IMR-90 (cell line): ENCODE results near the gene GPR176. TPM values are rescaled to one million over a fixed set of nuclear protein-coding genes. Genes with fewer than 3 reads are reported as not detected.
A peak's percentile ranks its signal among the peaks of the same experiment; 100 is the strongest.

Experiments
- ATAC-seq: fragments of 200-7000 bp; cut with Tn5 transposase; 2 replicates; pipeline ENCODE4 v1.9.1; 2020; ENCODE audit warnings: low read depth, mild to moderate bottlenecking, moderate library complexity
- BruUV-seq: library from RNA; stranded (reverse); fragments of 400-500 nt; replicated peaks from 2 replicates; lab custom pipeline; 2021; lab: Mats Ljungman, UMichigan
- CTCF ChIA-PET: fragments of 300-600 bp; formaldehyde crosslinking; extraction: SDS; loops from one replicate; lab custom pipeline; 2021; ENCODE audit warnings: antibody characterized with exemption; lab: Yijun Ruan, JAX
- POLR2A ChIA-PET: fragments of 300-600 bp; sonication (Branson Sonifier 250); formaldehyde crosslinking; loops from one replicate; lab custom pipeline; 2022; ENCODE audit warnings: antibody characterized with exemption; ENCODE audit not compliant: unreplicated experiment; lab: Charles Lee
- DNase-seq: peaks from one replicate; pipeline ENCODE4 v3.0.0; 2013
- H2AFZ ChIP-seq: replicated peaks from 2 replicates; pipeline ENCODE3; 2013; ENCODE audit warnings: low read length, mild to moderate bottlenecking; ENCODE audit not compliant: poor library complexity
- H2AK5ac ChIP-seq: 2 replicates; pipeline ENCODE4 v1.6.1; 2013; ENCODE audit warnings: low read depth, low read length, inconsistent platforms
- H2AK9ac ChIP-seq: replicated peaks from 2 replicates; pipeline ENCODE3; 2013; ENCODE audit warnings: mild to moderate bottlenecking, low read depth, low read length, moderate library complexity; ENCODE audit not compliant: poor library complexity
- H2BK120ac ChIP-seq: 2 replicates; pipeline ENCODE4 v1.6.1; 2013; ENCODE audit warnings: low read depth, low read length, inconsistent platforms
- H2BK15ac ChIP-seq: 3 replicates; pipeline ENCODE4 v1.6.1; 2013; ENCODE audit warnings: low read depth, low read length, inconsistent platforms
- H2BK20ac ChIP-seq: 2 replicates; pipeline ENCODE4 v1.6.1; 2013; ENCODE audit warnings: low read depth, mild to moderate bottlenecking, inconsistent platforms, low read length, moderate library complexity
- H2BK5ac ChIP-seq: 2 replicates; pipeline ENCODE4 v1.6.1; 2013; ENCODE audit warnings: mild to moderate bottlenecking, low read depth, low read length, inconsistent platforms; ENCODE audit not compliant: poor library complexity, severe bottlenecking
- H3K14ac ChIP-seq: replicated peaks from 2 replicates; pipeline ENCODE4 v1.6.1; 2013; ENCODE audit warnings: low read depth, low read length, inconsistent platforms
- H3K18ac ChIP-seq: 2 replicates; pipeline ENCODE4 v1.6.1; 2013; ENCODE audit warnings: low read depth, low read length, control low read depth
- H3K23ac ChIP-seq: 2 replicates; pipeline ENCODE4 v1.6.1; 2013; ENCODE audit warnings: low read depth, low read length, inconsistent platforms
- H3K27ac ChIP-seq: 2 replicates; pipeline ENCODE4 v1.5.1; 2013; ENCODE audit warnings: mild to moderate bottlenecking, control low read depth, low read length; ENCODE audit not compliant: insufficient read depth
- H3K27me3 ChIP-seq: 2 replicates; pipeline ENCODE4 v1.6.1; 2013; ENCODE audit warnings: low read length; ENCODE audit not compliant: control insufficient read depth, insufficient read depth
- H3K36me3 ChIP-seq: 2 replicates; pipeline ENCODE4 v1.6.1; 2013; ENCODE audit warnings: low read length, mixed read lengths; ENCODE audit not compliant: control insufficient read depth, insufficient read depth
- H3K4ac ChIP-seq: 2 replicates; pipeline ENCODE4 v1.6.1; 2013; ENCODE audit warnings: low read depth, low read length, inconsistent platforms
- H3K4me1 ChIP-seq: 2 replicates; pipeline ENCODE4 v1.6.1; 2013; ENCODE audit warnings: low read length, mixed read lengths; ENCODE audit not compliant: control insufficient read depth, insufficient read depth
- H3K4me2 ChIP-seq: 2 replicates; pipeline ENCODE4 v1.6.1; 2013; ENCODE audit warnings: low read depth, mild to moderate bottlenecking, control low read depth, low read length, moderate library complexity
- H3K4me3 ChIP-seq: 2 replicates; pipeline ENCODE4 v1.5.1; 2013; ENCODE audit warnings: low read depth, mild to moderate bottlenecking, control low read depth, low read length, moderate library complexity; ENCODE audit not compliant: insufficient read depth
- H3K56ac ChIP-seq: 2 replicates; pipeline ENCODE4 v1.6.1; 2013; ENCODE audit warnings: low read length, inconsistent platforms; ENCODE audit not compliant: insufficient read depth; ENCODE audit errors: extremely low read depth
- H3K79me1 ChIP-seq, 2 experiments: 2 replicates each; pipeline ENCODE4 v1.6.1; 2013; ENCODE audit warnings: low read length in 2 of 2, inconsistent platforms in 1 of 2, low read depth in 1 of 2
- H3K9ac ChIP-seq: 2 replicates; pipeline ENCODE4 v1.6.1; 2013; ENCODE audit warnings: low read depth, low read length, control low read depth
- H3K9me1 ChIP-seq: 2 replicates; pipeline ENCODE4 v1.6.1; 2013; ENCODE audit warnings: low read length, inconsistent platforms; ENCODE audit not compliant: insufficient read depth
- H3K9me3 ChIP-seq: 2 replicates; pipeline ENCODE4 v1.6.1; 2013; ENCODE audit warnings: low read length; ENCODE audit not compliant: control insufficient read depth, insufficient read depth
- H4K20me1 ChIP-seq: 2 replicates; pipeline ENCODE4 v1.6.1; 2013; ENCODE audit warnings: low read length, inconsistent platforms; ENCODE audit not compliant: insufficient read depth
- H4K5ac ChIP-seq: 2 replicates; pipeline ENCODE4 v1.6.1; 2013; ENCODE audit warnings: mild to moderate bottlenecking, low read depth, low read length, control low read depth
- H4K8ac ChIP-seq, 2 experiments: 2 replicates each; pipeline ENCODE4 v1.6.1; 2013; ENCODE audit warnings: low read depth in 2 of 2, low read length in 2 of 2, control low read depth in 1 of 2, inconsistent platforms in 1 of 2
- H4K91ac ChIP-seq: 2 replicates; pipeline ENCODE4 v1.6.1; 2013; ENCODE audit warnings: low read depth, low read length, inconsistent platforms; ENCODE audit not compliant: insufficient read depth
- BHLHE40 ChIP-seq: fragments of 150-350 bp; IDR thresholded peaks from 2 replicates; pipeline ENCODE4 v1.6.1; 2016; ENCODE audit warnings: mild to moderate bottlenecking, low read depth, low read length
- CEBPB ChIP-seq: IDR thresholded peaks from 2 replicates; pipeline ENCODE4 v1.6.1; 2012; ENCODE audit warnings: low read depth, low read length, improper control_type of control experiment
- CHD1 ChIP-seq: IDR thresholded peaks from 2 replicates; pipeline ENCODE4 v1.6.1; 2012; ENCODE audit warnings: low read depth, low read length, improper control_type of control experiment
- CTCF ChIP-seq: conservative IDR thresholded peaks from 2 replicates; pipeline ENCODE4 v1.5.1; 2012; ENCODE audit warnings: mild to moderate bottlenecking, low read depth, low read length, improper control_type of control experiment
- ELK1 ChIP-seq: fragments of 150-350 bp; IDR thresholded peaks from 2 replicates; pipeline ENCODE4 v1.6.1; 2016; ENCODE audit warnings: low read depth, mild to moderate bottlenecking, low read length, moderate library complexity, borderline replicate concordance
- FOS ChIP-seq: fragments of 150-350 bp; IDR thresholded peaks from 2 replicates; pipeline ENCODE4 v1.6.1; 2016; ENCODE audit warnings: low read depth, low read length
- MAFK ChIP-seq: IDR thresholded peaks from 2 replicates; pipeline ENCODE4 v1.6.1; 2012; ENCODE audit warnings: low read depth, low read length, improper control_type of control experiment
- MAZ ChIP-seq: IDR thresholded peaks from 2 replicates; pipeline ENCODE4 v1.6.1; 2012; ENCODE audit warnings: low read depth, mild to moderate bottlenecking, low read length, improper control_type of control experiment, moderate library complexity, borderline replicate concordance
- MXI1 ChIP-seq: IDR thresholded peaks from 2 replicates; pipeline ENCODE4 v1.6.1; 2012; ENCODE audit warnings: low read depth, mild to moderate bottlenecking, low read length, moderate library complexity, borderline replicate concordance
- NFE2L2 ChIP-seq: fragments of 150-350 bp; IDR thresholded peaks from 2 replicates; pipeline ENCODE4 v1.6.1; 2016; ENCODE audit warnings: low read depth, mild to moderate bottlenecking, low read length
- POLR2A ChIP-seq: IDR thresholded peaks from 2 replicates; pipeline ENCODE4 v1.6.1; 2012; ENCODE audit warnings: mild to moderate bottlenecking, low read depth, low read length
- RAD21 ChIP-seq: IDR thresholded peaks from 2 replicates; pipeline ENCODE4 v1.6.1; 2012; ENCODE audit warnings: low read length, improper control_type of control experiment
- RCOR1 ChIP-seq: IDR thresholded peaks from 2 replicates; pipeline ENCODE4 v1.6.1; 2012; ENCODE audit warnings: mild to moderate bottlenecking, low read length, improper control_type of control experiment; ENCODE audit not compliant: insufficient replicate concordance
- RFX5 ChIP-seq: IDR thresholded peaks from 2 replicates; pipeline ENCODE4 v1.8.0; 2012; ENCODE audit warnings: low read depth, mild to moderate bottlenecking, low read length, moderate library complexity
- SMC3 ChIP-seq: fragments of 150-350 bp; IDR thresholded peaks from 2 replicates; pipeline ENCODE4 v1.6.1; 2016; ENCODE audit warnings: low read depth, mild to moderate bottlenecking, antibody characterized with exemption, low read length, moderate library complexity
- USF2 ChIP-seq: fragments of 150-350 bp; IDR thresholded peaks from 2 replicates; pipeline ENCODE4 v1.6.1; 2017; ENCODE audit warnings: mild to moderate bottlenecking, antibody characterized with exemption, low read length, low read depth
- WGBS, 2 experiments: methylation state at CpG; one replicate each; pipeline versions ENCODE4 v1.1.5 to v1.1.7; 2013; ENCODE audit warnings: missing lambda C conversion rate in 2 of 2; ENCODE audit not compliant: insufficient read length in 1 of 2; ENCODE audit errors: extremely low coverage in 2 of 2; 5-methylcytosine and 5-hydroxymethylcytosine counted together
- dilution Hi-C: fragments of 300-500 bp; cut with HindIII; formaldehyde crosslinking; loops from one replicate; pipeline ENCODE4 v1.14.3; 2018; ENCODE audit warnings: low sequenced_read_pairs; ENCODE audit not compliant: unreplicated experiment
- in situ Hi-C: fragments of 300-500 bp; cut with MboI; formaldehyde crosslinking; loops from 3 replicates; pipeline ENCODE4 v1.14.3; 2019; ENCODE audit warnings: low sequenced_read_pairs, inconsistent platforms, mixed read lengths
- intact Hi-C: fragments of 100-400 bp; cut with micrococcal nuclease; formaldehyde crosslinking; loops from 2 replicates; pipeline ENCODE4 v1.10.0; 2022
- polyA plus RNA-seq, 3 experiments: library from polyadenylated mRNA; depleted of rRNA; stranded (reverse); fragments of >200 nt; gene quantifications; 2 replicates each; pipeline ENCODE4 v1.2.3, GENCODE V29; 2012; ENCODE audit warnings: low replicate concordance in 1 of 3
- total RNA-seq: library from RNA; depleted of rRNA; stranded (reverse); fragments of >200 nt; gene quantifications from 2 replicates; pipeline ENCODE4 v1.2.3, GENCODE V29; 2012

The GPR176 gene
- total and polyA plus RNA-seq, 2 of the 4 experiments (the other 2 are of a cell fraction), result 114 to 246 TPM

GRCh38 chr15:39942753-39943150 lies 22.7 kb upstream of the GPR176 start:
- dilution Hi-C loops (no loop called here), intact Hi-C loops (no loop called here), in situ Hi-C loops (no loop called here)
- H2BK120ac ChIP-seq, result no peak overlapping the region
- H2BK20ac ChIP-seq, result no peak overlapping the region
- peaks cover 19% of the 10 kb centered on the region for H3K9me1 ChIP-seq
- H3K14ac ChIP-seq, result no peak overlapping the region
- no peak overlapping the region for H4K5ac ChIP-seq
- H4K8ac ChIP-seq, result no peak overlapping the region
- peaks cover 38% of the 10 kb centered on the region for H3K36me3 ChIP-seq
- peak overlapping the region; percentile 8; the same call in 1 of the 2 replicates for H3K27ac ChIP-seq
- H3K4ac ChIP-seq, result no peak overlapping the region
- no peak overlapping the region for H3K9ac ChIP-seq
- no peak for TF ChIP-seq RCOR1
- no peak for TF ChIP-seq MXI1
- TF ChIP-seq FOS, result no peak
- TF ChIP-seq BHLHE40, result no peak
- TF ChIP-seq MAZ, result no peak
- no peak for TF ChIP-seq MAFK
- TF ChIP-seq SMC3, result no peak
- TF ChIP-seq CHD1, result no peak
- no peak for TF ChIP-seq ELK1
- TF ChIP-seq NFE2L2, result no peak
- TF ChIP-seq USF2, result no peak
- TF ChIP-seq RAD21, result no peak
- no peak for TF ChIP-seq CEBPB
- TF ChIP-seq RFX5, result no peak
- no peak for TF ChIP-seq CTCF
- no peak for TF ChIP-seq POLR2A
- peaks cover 20% of the 10 kb centered on the region for H3K4me1 ChIP-seq
- no peak overlapping the region for H2AFZ ChIP-seq
- H3K4me2 ChIP-seq, result no peak overlapping the region; the same call in 1 of the 2 replicates
- H3K27me3 ChIP-seq, result no peaks in the 10 kb centered on the region
- no peak overlapping the region for H3K4me3 ChIP-seq
- no peak overlapping the region for H3K56ac ChIP-seq
- ChIA-PET CTCF (no interaction called here), POLR2A (no interaction called here)
- no CpG with 5 or more reads among the region's 3 CpGs for WGBS, 2 experiments
- ATAC-seq (no peak), DNase-seq (no peak)
- no peak overlapping the region; the same call in 1 of the 2 replicates for H2AK5ac ChIP-seq
- no peaks in the 10 kb centered on the region for H3K9me3 ChIP-seq
- peak overlapping the region; percentile 0 for H2BK5ac ChIP-seq
- H2BK15ac ChIP-seq, result no peak overlapping the region
- no peak overlapping the region for H3K18ac ChIP-seq
- H4K91ac ChIP-seq, result no peak overlapping the region
- H2AK9ac ChIP-seq, result no peak overlapping the region
- peaks cover 40 to 81% of the 10 kb centered on the region in 2 experiments for H3K79me1 ChIP-seq
- H3K23ac ChIP-seq, result peak overlapping the region; percentile 18; the same call in 1 of the 2 replicates
- H4K20me1 ChIP-seq, result peaks cover 26% of the 10 kb centered on the region
- no TSS peak for BruUV-seq
